Neural progenitor cell (in vitro differentiated cells): Measurements from ENCODE around the gene SPOUT1.

Source experiments
- CTCF ChIP-seq: fragments of 200-600 bp; sonication (generic); IDR thresholded peaks from 2 replicates; pipeline ENCODE4 v1.5.1; 2017; ENCODE audit warnings: antibody characterized with exemption, mild to moderate bottlenecking
- EZH2 ChIP-seq: fragments of 200-600 bp; sonication (generic); IDR thresholded peaks from 2 replicates; pipeline ENCODE4 v1.6.1; 2017; ENCODE audit warnings: antibody characterized with exemption, mild to moderate bottlenecking, moderate library complexity
- EZH2phosphoT487 ChIP-seq: fragments of 200-600 bp; sonication (generic); IDR thresholded peaks from 2 replicates; pipeline ENCODE4 v1.6.1; 2017; ENCODE audit warnings: antibody characterized with exemption

- no peak for TF ChIP-seq CTCF
- no peak for TF ChIP-seq EZH2
- no peak for TF ChIP-seq EZH2phosphoT487
Measured at GRCh38 chr9:128781187-128782070, 48.2 kb downstream of the SPOUT1 start.
